GM23338 (cell line): ENCODE measurements around the gene MGME1. TPM values are rescaled to one million over a fixed set of nuclear protein-coding genes. Genes with fewer than 3 reads are reported as not detected.

ENCODE experiments used
- ATAC-seq: fragments of 200-7000 bp; cut with Tn5 transposase; 3 replicates; pipeline ENCODE4 v1.9.1; 2020
- DNase-seq: peaks from one replicate; pipeline ENCODE4 v3.0.0-alpha.2; 2015; ENCODE audit warnings: low spot score
- H2AFZ ChIP-seq: fragments of 200-600 bp; sonication (generic); 2 replicates; pipeline ENCODE4 v1.8.0; 2016; ENCODE audit warnings: antibody characterized with exemption, mild to moderate bottlenecking, moderate library complexity
- H3F3A ChIP-seq: fragments of 200-600 bp; sonication (generic); replicated peaks from 2 replicates; pipeline ENCODE4 v1.8.0; 2017; ENCODE audit warnings: antibody characterized with exemption, mixed run types, low read depth
- H3K27ac ChIP-seq: fragments of 200-600 bp; sonication (generic); 2 replicates; pipeline ENCODE4 v1.6.1; 2016; ENCODE audit warnings: low read depth
- H3K27me3 ChIP-seq: fragments of 200-600 bp; sonication (generic); 2 replicates; pipeline ENCODE4 v1.8.0; 2016; ENCODE audit warnings: mild to moderate bottlenecking, mixed run types, moderate library complexity; ENCODE audit not compliant: insufficient read depth
- H3K36me3 ChIP-seq: fragments of 200-600 bp; sonication (generic); 2 replicates; pipeline ENCODE4 v1.8.0; 2016; ENCODE audit warnings: mild to moderate bottlenecking; ENCODE audit not compliant: insufficient read depth
- H3K4me1 ChIP-seq: fragments of 200-600 bp; sonication (generic); 2 replicates; pipeline ENCODE4 v1.8.0; 2016; ENCODE audit warnings: mild to moderate bottlenecking, moderate library complexity; ENCODE audit not compliant: insufficient read depth
- H3K4me2 ChIP-seq: fragments of 200-600 bp; sonication (generic); 2 replicates; pipeline ENCODE4 v1.7.1; 2017; ENCODE audit warnings: mixed run types
- H3K4me3 ChIP-seq: fragments of 200-600 bp; sonication (generic); 2 replicates; pipeline ENCODE4 v1.6.1; 2016; ENCODE audit warnings: mixed run types
- H3K79me2 ChIP-seq: fragments of 200-600 bp; sonication (generic); replicated peaks from 2 replicates; pipeline ENCODE4 v1.8.0; 2017; ENCODE audit warnings: mild to moderate bottlenecking; ENCODE audit not compliant: insufficient read depth
- H3K9me2 ChIP-seq: fragments of 200-600 bp; sonication (generic); 2 replicates; pipeline ENCODE4 v1.8.0; 2017; ENCODE audit not compliant: insufficient read depth
- H4K20me1 ChIP-seq: fragments of 200-600 bp; sonication (generic); replicated peaks from 2 replicates; pipeline ENCODE4 v1.8.0; 2017; ENCODE audit warnings: mild to moderate bottlenecking; ENCODE audit not compliant: insufficient read depth
- H3K27ac Mint-ChIP-seq: 2 replicates; pipeline ENCODE4 v1.8.0; 2020; ENCODE audit warnings: inconsistent platforms, mild to moderate bottlenecking, moderate library complexity, mixed read lengths
- H3K27me3 Mint-ChIP-seq: 3 replicates; pipeline ENCODE4 v1.8.0; 2022; ENCODE audit warnings: low read depth, mild to moderate bottlenecking, moderate library complexity, mixed read lengths, inconsistent platforms; ENCODE audit not compliant: insufficient read depth, poor library complexity
- H3K36me3 Mint-ChIP-seq: 3 replicates; pipeline ENCODE4 v1.8.0; 2021; ENCODE audit warnings: low read depth, mild to moderate bottlenecking, inconsistent platforms, moderate library complexity, mixed read lengths
- H3K4me1 Mint-ChIP-seq: 3 replicates; pipeline ENCODE4 v1.8.0; 2020; ENCODE audit warnings: mild to moderate bottlenecking, inconsistent platforms, mixed read lengths
- H3K4me3 Mint-ChIP-seq: 3 replicates; pipeline ENCODE4 v1.8.0; 2021; ENCODE audit warnings: moderate library complexity, mild to moderate bottlenecking, inconsistent platforms, mixed read lengths
- H3K9me3 Mint-ChIP-seq: 3 replicates; pipeline ENCODE4 v1.8.0; 2020; ENCODE audit warnings: moderate library complexity, mild to moderate bottlenecking, inconsistent platforms, mixed read lengths
- ETS1 ChIP-seq: IDR thresholded peaks from 2 replicates; pipeline ENCODE4 v1.6.1; 2016; ENCODE audit warnings: antibody characterized with exemption
- EZH2 ChIP-seq: fragments of 200-600 bp; sonication (generic); IDR thresholded peaks from one replicate; pipeline ENCODE4 v1.8.0; 2017; ENCODE audit warnings: antibody characterized with exemption, mild to moderate bottlenecking, low read depth; ENCODE audit not compliant: unreplicated experiment
- JUNB ChIP-seq: IDR thresholded peaks from one replicate; pipeline ENCODE4 v1.6.1; 2016; ENCODE audit warnings: antibody characterized with exemption; ENCODE audit not compliant: unreplicated experiment
- POLR2AphosphoS5 ChIP-seq: IDR thresholded peaks from 2 replicates; pipeline ENCODE4 v1.6.1; 2016; ENCODE audit warnings: antibody characterized with exemption, low read depth
- ZNF114 ChIP-seq: fragments of 250-450 bp; sonication (Bioruptor Pico); IDR thresholded peaks from 2 replicates; pipeline ENCODE4 v1.5.0; 2020; ENCODE audit warnings: mild to moderate bottlenecking, moderate library complexity
- ZNF462 ChIP-seq: fragments of 250-450 bp; sonication (Bioruptor Pico); IDR thresholded peaks from 2 replicates; pipeline ENCODE4 v1.5.0; 2020; ENCODE audit warnings: mild to moderate bottlenecking, moderate library complexity
- polyA plus RNA-seq: library from polyadenylated mRNA; unstranded; fragments of >200 nt; fragmentation: Nextera tagmentation; extraction: Ambion mirVana; gene quantifications from 2 replicates; pipeline ENCODE4 v1.2.1, GENCODE V29; 2016
- total RNA-seq: library from RNA; depleted of rRNA; stranded (reverse); fragments of >200 nt; shearing (Covaris generic); gene quantifications from 2 replicates; pipeline ENCODE4 v1.2.3, GENCODE V29; 2014

MGME1 gene
- total and polyA plus RNA-seq, 2 experiments from 2014 or later = 43.1 to 56.9 TPM

GRCh38 chr20:17944854-17945474 is 23.9 kb upstream of the MGME1 start:
- Histone ChIP-seq H2AFZ (no peak overlapping the region), H3K9me2 (no peaks in the 10 kb centered on the region), H3K79me2 (peaks cover 51% of the 10 kb centered on the region), H3F3A (peaks cover 79% of the 10 kb centered on the region), H3K4me3 (no peak overlapping the region), H4K20me1 (peaks cover 67% of the 10 kb centered on the region), H3K36me3 (peaks cover 89% of the 10 kb centered on the region), H3K4me2 (no peak overlapping the region), H3K27ac (0 out of 2 replicates have a peak overlapping the region, but pooled peaks have one; percentile 47), H3K27me3 (no peaks in the 10 kb centered on the region), H3K4me1 (peaks cover 9% of the 10 kb centered on the region; the same call in 1 of the 2 replicates)
- ATAC-seq (no peak), DNase-seq (no peak)
- H3K27me3 Mint-ChIP-seq = peaks cover 2% of the 10 kb centered on the region
- no peak overlapping the region for H3K4me3 Mint-ChIP-seq
- H3K9me3 Mint-ChIP-seq = no peaks in the 10 kb centered on the region
- no peak overlapping the region for H3K27ac Mint-ChIP-seq
- peaks cover 29% of the 10 kb centered on the region; the same call in 2 of the 3 replicates for H3K4me1 Mint-ChIP-seq
- no peak for TF ChIP-seq JUNB
- no peak for TF ChIP-seq EZH2
- TF ChIP-seq ETS1 = no peak
- no peak for TF ChIP-seq ZNF114
- TF ChIP-seq ZNF462 (CRISPR knock-in tag) = no peak
- TF ChIP-seq POLR2AphosphoS5 = no peak
- H3K36me3 Mint-ChIP-seq = peaks cover 97% of the 10 kb centered on the region
